ENCODE data around the gene HAPSTR1. TPM values are rescaled to one million over a fixed set of nuclear protein-coding genes. Genes with fewer than 3 reads are reported as not detected.
A peak's percentile ranks its signal among the peaks of the same experiment; 100 is the strongest.

HAPSTR1 gene
- polyA plus RNA-seq, 1 of the 3 experiments (the other 2 are of a cell fraction) = 7.0 TPM

DNA sequence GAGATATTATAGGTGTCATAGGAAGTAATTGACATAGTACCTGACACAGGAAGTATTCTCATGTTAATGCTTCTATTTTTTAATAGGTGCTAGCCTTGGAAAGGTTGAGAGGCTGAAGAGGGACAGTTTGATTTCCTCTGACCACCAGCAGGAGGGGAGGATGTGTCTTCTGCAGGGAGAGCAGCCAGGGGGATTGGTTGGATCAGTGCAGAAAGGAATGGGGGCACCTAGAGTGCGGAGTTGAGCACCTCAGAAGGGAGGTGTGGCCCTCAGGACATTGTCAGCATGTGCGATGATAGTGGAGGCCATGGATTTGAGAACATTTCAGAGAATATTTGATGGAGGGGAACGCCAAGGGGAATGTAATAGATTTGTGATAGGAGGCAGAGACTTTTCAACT is 23.4 kb downstream of the HAPSTR1 start:
- no peak for DNase-seq
- no peak overlapping the region for H2AFZ ChIP-seq (ENCODE audit: low read depth)
- H3K4me3 ChIP-seq (ENCODE audit: low read depth in 2 of 2, low read length in 1 of 2) = no peak overlapping the region
- peaks cover 100% of the 10 kb centered on the region for H4K20me1 ChIP-seq (ENCODE audit: insufficient read depth)
- H3K27me3 ChIP-seq (ENCODE audit: insufficient read depth) = no peaks in the 10 kb centered on the region
- no peaks in the 10 kb centered on the region for H3K9me2 ChIP-seq
- no peaks in the 10 kb centered on the region for H3K9me3 ChIP-seq
- peak overlapping the region in 1 of 2 experiments; percentile 24; a peak in 1 of 4 replicates for H3K27ac ChIP-seq (ENCODE audit: low read depth in 2 of 2, low read length in 1 of 2)
- ChIA-PET POLR2A (interaction anchor here (1.2 kb wide), 1 partner anchor 23 kb away, joined by 3 read pairs; the partner anchor contains the start of gene HAPSTR1), CTCF (interaction anchor here (1.2 to 1.3 kb wide), 2 partner anchors 11 to 24 kb away, joined by 3 to 4 read pairs; no protein-coding TSS in a partner anchor)
- peaks cover 21 to 61% of the 10 kb centered on the region in 2 experiments for H3K4me1 ChIP-seq (ENCODE audit: control insufficient read depth in 1 of 2, insufficient read depth in 2 of 2, low read depth in 1 of 2, low read length in 1 of 2)
- peaks cover 99% of the 10 kb centered on the region for H3K79me2 ChIP-seq (ENCODE audit: insufficient read depth)
- TF ChIP-seq ELF1 (IDR thresholded peaks at IDR 0.05) (no peak), RCOR1 (IDR thresholded peaks at IDR 0.05; ENCODE audit: low read length) (no peak), USF2 (IDR thresholded peaks at IDR 0.05; ENCODE audit: borderline replicate concordance, low read depth, low read length) (no peak), IRF3 (IDR thresholded peaks at IDR 0.05; ENCODE audit: low read depth, low read length) (no peak), CTCF (IDR thresholded peaks at IDR 0.05) (no peak), MEF2A (IDR thresholded peaks at IDR 0.05; ENCODE audit: borderline replicate concordance, low read depth) (no peak)
- TF ChIP-seq, protein P1, sequence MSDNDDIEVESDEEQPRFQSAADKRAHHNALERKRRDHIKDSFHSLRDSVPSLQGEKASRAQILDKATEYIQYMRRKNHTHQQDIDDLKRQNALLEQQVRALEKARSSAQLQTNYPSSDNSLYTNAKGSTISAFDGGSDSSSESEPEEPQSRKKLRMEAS (IDR thresholded peaks at IDR 0.05; ENCODE audit: low read depth) = no peak
- no peak overlapping the region for H3K9ac ChIP-seq
- peak overlapping the region; percentile 17; the same call in 1 of the 2 replicates for H3K4me2 ChIP-seq
- 95% methylated on average over 3 of the region's 3 CpGs for WGBS (ENCODE audit: low lambda C conversion rate)
- peaks cover 34% of the 10 kb centered on the region for H3F3A ChIP-seq (replicated peaks; ENCODE audit: insufficient read depth)
- H3K36me3 ChIP-seq (replicated peaks in 1 of 2; ENCODE audit: control insufficient read depth in 1 of 2, insufficient read depth in 2 of 2, low read length in 1 of 2) = peaks cover 52 to 54% of the 10 kb centered on the region in 2 experiments

DNA sequence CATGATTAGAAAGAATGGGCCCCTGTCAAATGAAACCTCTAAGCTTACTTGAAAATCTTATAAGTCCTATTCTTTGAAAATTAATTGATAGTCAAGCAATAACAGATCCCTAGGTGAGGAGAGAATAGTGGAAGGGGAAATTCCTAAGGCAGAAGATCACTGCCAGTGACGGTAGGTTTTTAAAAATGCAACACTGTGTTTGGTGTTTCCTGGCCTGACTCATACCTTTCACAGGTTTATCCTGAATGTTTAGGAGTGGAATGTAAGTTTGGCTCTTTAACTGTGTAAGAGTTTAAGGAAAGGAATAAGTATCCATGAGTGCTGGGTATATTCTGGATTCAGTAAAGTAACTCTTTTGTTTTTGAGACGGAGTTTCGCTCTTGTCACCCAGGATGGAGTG is 23.8 kb downstream of the HAPSTR1 start:
- ChIA-PET CTCF (interaction anchor here (1.2 to 1.3 kb wide), 2 partner anchors 11 to 24 kb away, joined by 3 to 4 read pairs; no protein-coding TSS in a partner anchor), POLR2A (interaction anchor here (1.2 kb wide), 1 partner anchor 24 kb away, joined by 3 read pairs; the partner anchor contains the start of gene HAPSTR1)
- H3K36me3 ChIP-seq (replicated peaks in 1 of 2; ENCODE audit: control insufficient read depth in 1 of 2, insufficient read depth in 2 of 2, low read length in 1 of 2) = peaks cover 51 to 54% of the 10 kb centered on the region in 2 experiments
- H3K27ac ChIP-seq (ENCODE audit: low read depth in 2 of 2, low read length in 1 of 2) = peak overlapping the region in 1 of 2 experiments; percentile 24; a peak in 2 of 4 replicates
- peaks cover 34% of the 10 kb centered on the region for H3F3A ChIP-seq (replicated peaks; ENCODE audit: insufficient read depth)
- peaks cover 24 to 57% of the 10 kb centered on the region in 2 experiments for H3K4me1 ChIP-seq (ENCODE audit: control insufficient read depth in 1 of 2, insufficient read depth in 2 of 2, low read depth in 1 of 2, low read length in 1 of 2)
- 68% methylated on average over 3 of the region's 3 CpGs for WGBS (ENCODE audit: low lambda C conversion rate)
- H3K27me3 ChIP-seq (ENCODE audit: insufficient read depth) = no peaks in the 10 kb centered on the region
- no peak overlapping the region for H3K9ac ChIP-seq
- H4K20me1 ChIP-seq (ENCODE audit: insufficient read depth) = peaks cover 100% of the 10 kb centered on the region
- peaks cover 99% of the 10 kb centered on the region for H3K79me2 ChIP-seq (ENCODE audit: insufficient read depth)
- H3K4me3 ChIP-seq (ENCODE audit: low read depth in 2 of 2, low read length in 1 of 2) = no peak overlapping the region
- H3K9me2 ChIP-seq = no peaks in the 10 kb centered on the region
- DNase-seq = no peak
- H2AFZ ChIP-seq (ENCODE audit: low read depth) = no peak overlapping the region
- peak overlapping the region; percentile 17; the same call in 1 of the 2 replicates for H3K4me2 ChIP-seq
- no peaks in the 10 kb centered on the region for H3K9me3 ChIP-seq
- TF ChIP-seq ZBTB33 (IDR thresholded peaks at IDR 0.05; ENCODE audit: borderline replicate concordance, low read depth) (no peak), USF2 (IDR thresholded peaks at IDR 0.05; ENCODE audit: borderline replicate concordance, low read depth, low read length) (no peak), IRF3 (IDR thresholded peaks at IDR 0.05; ENCODE audit: low read depth, low read length) (no peak), FOXM1 (IDR thresholded peaks at IDR 0.05; ENCODE audit: low read depth) (no peak), SIN3A (IDR thresholded peaks at IDR 0.05; ENCODE audit: borderline replicate concordance, low read depth, low read length) (no peak), JUND (IDR thresholded peaks at IDR 0.05) (peak; percentile 51), MEF2A (IDR thresholded peaks at IDR 0.05; ENCODE audit: borderline replicate concordance, low read depth) (no peak), RCOR1 (IDR thresholded peaks at IDR 0.05; ENCODE audit: low read length) (no peak)
- TF ChIP-seq, protein P1 (IDR thresholded peaks at IDR 0.05; ENCODE audit: low read depth) = 0 out of 2 replicates have a peak, but pooled peaks have one; percentile 18
